HG03575 (cell line): ENCODE results near the gene TNNC1.

Experiments used
- ATAC-seq: cut with Tn5 transposase; IDR thresholded peaks from one replicate; pipeline ENCODE4 v1.9.1; 2021; ENCODE audit not compliant: unreplicated experiment, insufficient number of reproducible peaks, low FRiP score; ENCODE audit errors: extremely low read depth

The TNNC1 gene

DNA sequence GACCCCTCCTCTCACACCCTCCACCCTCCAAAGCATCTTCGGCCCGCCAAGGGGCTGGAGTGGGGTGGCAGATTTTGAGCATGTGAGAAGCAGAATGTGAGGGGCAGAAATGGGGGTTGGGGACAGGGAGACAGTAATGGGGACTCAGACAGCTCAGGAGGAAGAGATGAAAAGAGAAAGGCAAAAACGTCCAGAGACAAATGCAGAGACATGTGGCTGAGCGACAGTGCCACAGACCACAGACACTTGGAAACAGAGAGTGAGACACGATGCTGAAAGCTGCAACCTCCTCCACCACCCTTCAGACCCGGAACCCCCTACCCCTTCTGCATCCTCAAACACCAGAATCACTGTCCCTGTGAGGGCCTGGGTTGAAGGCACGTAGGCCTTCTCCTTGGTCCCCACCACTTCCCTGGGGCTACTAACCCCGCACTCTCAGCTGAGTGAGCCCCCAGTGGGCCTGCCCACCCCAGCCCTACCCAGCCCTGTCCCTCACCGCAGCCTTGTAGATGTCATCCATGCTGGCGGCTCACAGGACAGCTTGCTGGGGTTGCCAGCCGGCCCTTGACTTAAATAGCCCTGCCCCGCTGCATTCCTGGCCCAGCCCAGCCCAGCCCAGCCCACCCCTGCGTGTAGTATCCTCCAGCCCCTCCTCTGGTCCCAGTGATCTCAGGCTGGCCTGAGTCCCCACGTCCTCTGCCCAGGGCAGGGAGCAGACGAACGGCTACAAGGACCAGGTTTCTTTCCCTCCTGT lies at the start of gene TNNC1:
TSS of gene TNNC1 (minus strand) at position 546 of the 754 bp plus-strand sequence. CDS start at position 520, 26 bp downstream.
- ATAC-seq = no peak

DNA sequence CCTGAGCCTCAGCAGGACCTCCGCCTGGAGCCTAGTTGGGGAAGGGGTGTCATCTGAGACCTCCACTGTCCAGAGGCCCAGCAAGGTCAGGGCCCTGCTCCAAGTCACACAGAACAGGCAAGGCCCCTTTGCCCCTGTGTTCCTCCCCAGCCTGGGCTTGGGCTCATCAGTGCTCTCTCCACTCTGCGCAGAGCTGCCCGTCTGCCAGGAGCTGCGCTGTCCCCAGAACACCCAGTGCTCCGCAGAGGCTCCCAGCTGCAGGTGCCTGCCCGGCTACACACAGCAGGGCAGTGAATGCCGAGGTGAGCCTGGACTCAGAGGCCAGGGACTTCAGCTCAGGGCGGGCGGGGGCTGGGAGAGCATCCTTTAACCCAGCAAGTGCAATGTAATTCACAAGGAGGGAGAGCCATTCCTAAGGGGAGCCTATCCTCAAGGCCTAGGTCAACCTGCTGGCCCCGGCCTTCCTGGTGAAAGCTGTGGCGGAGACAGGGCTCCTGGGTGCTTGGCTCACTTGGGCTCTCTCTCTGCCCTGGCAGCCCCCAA lies 49.0 kb upstream of the TNNC1 start:
- no peak for ATAC-seq

DNA sequence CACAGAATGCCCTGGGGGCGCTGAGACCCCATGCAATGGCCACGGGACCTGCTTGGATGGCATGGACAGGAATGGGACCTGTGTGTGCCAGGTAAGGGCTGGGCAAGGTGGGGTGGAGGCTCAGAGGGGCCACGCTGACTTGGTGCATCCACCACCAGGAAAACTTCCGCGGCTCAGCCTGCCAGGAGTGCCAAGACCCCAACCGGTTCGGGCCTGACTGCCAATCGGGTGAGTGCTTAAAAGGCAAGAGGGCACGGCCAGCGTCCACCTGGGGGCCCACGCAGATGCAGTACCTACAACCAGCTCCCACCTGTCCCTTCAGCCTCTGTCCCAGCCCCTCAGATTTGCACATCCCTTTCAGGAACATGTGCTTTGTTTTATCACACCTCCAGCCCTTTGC lies 48.2 kb upstream of the TNNC1 start:
- ATAC-seq = no peak

DNA sequence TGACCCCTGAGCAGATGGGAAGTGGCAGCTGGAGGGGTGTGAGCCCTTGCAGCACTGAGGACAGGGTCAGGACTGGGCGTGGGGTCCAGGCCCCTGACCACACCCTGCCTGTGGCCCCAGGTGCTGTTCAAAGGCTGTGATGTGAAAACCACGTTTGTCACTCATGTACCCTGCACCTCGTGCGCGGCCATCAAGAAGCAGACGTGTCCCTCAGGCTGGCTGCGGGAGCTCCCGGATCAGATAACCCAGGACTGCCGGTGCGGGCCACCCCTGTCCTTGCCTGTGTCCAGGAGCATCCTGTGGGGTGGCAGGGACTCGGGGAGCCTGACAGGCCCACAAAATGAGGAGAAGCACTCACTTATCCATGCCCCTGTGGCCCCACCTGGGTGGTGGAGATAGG lies 47.2 kb upstream of the TNNC1 start:
- no peak for ATAC-seq

DNA sequence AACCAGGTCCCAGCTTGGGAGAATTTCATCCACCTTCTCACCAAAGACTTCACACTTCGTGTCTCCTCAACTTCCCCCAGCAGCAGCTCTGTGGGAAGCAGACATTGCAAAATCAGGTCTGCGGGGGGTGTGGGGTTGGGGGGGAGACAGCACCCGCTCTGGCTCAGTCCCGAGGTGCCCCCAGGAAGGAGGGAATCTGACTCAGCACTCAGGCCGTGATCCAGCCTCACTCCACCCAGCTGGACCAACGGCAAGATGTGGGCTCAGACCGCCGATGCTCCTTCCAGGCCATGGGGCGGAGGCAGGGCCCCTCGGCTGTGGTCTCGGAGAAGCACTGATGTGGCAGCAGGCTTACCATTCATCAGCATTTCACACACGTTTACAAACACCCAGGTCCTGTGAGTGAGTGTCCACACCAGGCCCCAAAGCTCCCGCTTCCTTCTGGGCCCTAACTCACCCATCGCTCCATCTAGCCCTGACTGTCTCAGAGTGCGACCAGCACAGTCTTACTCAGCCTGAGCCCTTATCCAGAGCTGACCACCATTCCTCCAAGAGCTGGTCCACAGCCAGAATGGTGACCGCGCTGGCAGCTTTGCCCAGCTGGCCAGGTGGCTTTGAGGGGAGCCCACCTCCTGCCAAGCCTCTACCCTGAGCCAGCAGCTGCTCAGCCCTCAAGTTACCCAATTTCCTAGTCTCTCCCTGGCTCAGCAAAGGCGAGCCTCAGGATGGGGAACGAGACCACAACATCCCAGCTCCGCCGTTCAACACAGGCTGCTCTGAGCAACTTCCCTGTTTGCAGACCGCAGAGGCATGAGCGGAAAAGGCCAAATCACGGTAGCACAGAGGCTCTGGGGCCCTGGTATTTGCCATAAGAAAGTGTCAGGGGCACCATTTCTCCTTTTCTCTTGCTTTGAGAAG lies 44.6 kb upstream of the TNNC1 start:
- ATAC-seq = no peak

DNA sequence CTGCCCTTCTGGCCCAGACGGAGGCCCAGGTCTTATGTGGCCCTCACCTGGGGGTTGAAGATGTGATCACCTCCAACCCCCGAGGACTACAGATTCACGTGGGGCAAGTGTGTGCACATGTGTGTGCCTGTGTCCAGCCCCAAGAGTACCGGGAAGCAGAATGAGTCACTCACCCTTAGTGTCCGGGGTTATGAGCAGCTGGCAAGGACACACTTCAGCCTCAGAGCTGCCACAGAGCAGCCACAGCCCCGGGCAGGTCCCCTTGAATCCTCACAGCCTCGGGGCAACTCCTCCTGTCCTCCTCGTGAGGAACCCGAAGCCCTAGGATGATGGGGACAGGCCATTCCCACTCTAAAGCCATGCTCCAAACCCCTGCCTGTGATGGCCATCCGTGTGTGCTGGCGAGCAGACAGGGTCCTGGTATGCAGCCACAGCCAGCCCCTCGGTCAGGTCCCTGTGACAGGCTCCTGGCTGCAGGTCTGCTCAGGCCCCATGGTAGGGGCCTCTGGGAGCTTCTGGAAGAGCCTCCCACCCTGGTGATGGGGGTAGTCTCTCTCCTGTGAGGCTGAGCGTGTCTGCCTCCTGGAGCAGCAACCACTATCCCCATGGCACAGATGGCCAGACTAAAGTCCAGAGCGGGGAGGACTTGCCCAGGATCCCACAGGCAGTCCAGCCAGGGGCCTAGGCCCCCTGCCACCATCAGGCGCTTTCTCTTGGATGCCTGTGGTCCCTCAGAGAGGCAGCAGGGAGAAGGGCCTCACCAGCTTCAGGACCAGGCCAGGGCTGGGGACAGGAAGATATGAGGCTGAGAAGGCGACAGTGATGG lies 42.1 kb upstream of the TNNC1 start:
- ATAC-seq = no peak

DNA sequence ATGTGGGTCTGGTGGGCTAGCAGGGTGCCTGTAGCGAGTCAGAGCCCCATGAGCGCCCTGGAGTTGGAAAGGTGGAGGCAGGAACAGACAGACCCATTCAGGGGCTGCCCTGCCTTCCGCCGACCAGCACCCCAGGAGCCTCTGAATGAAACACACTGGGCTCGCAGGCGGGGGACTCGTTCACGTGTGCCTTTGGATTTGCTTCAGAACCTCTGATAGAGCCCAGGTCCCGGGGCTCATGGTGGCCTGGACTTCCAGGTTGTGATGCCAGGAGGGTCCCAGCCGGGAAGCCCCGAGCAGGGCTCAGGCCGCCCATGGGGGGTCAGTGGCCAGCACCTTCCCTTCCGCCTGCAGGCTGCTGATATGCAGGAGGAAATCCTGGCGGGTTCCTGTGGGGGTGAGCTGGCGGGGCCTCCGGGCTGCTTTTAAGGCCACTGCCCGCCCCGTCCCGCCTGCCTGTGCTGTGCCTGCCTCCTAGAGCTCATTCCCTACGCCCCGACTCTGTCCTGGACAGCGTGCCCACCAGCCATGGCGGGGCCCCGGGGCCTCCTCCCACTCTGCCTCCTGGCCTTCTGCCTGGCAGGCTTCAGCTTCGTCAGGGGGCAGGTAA lies 41.1 kb upstream of the TNNC1 start, which contains the start of gene STAB1:
TSS of gene STAB1 (plus strand) at position 453 of the 610 bp plus-strand sequence. CDS start at position 529, 76 bp downstream.
- no peak for ATAC-seq

DNA sequence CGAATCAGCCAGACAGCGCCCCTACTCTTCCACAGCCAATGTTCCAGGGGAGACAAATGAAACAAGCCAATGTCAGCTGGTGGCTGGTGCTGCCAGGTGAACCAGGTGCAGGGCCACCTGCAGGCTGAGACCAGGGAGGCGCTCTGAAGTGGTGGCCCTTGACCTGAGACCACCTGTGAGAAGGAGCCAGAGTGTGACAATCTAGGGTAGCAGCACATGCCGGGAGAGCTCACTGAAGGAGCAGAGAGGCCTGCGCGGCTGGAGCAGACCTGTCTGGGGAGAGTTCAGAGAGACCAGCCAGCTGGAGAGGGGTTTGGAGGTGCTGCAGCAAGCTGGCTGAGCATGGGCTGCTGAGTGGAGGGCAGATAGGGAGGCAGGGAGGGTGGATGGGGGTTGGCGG lies 40.6 kb upstream of the TNNC1 start:
- no peak for ATAC-seq

DNA sequence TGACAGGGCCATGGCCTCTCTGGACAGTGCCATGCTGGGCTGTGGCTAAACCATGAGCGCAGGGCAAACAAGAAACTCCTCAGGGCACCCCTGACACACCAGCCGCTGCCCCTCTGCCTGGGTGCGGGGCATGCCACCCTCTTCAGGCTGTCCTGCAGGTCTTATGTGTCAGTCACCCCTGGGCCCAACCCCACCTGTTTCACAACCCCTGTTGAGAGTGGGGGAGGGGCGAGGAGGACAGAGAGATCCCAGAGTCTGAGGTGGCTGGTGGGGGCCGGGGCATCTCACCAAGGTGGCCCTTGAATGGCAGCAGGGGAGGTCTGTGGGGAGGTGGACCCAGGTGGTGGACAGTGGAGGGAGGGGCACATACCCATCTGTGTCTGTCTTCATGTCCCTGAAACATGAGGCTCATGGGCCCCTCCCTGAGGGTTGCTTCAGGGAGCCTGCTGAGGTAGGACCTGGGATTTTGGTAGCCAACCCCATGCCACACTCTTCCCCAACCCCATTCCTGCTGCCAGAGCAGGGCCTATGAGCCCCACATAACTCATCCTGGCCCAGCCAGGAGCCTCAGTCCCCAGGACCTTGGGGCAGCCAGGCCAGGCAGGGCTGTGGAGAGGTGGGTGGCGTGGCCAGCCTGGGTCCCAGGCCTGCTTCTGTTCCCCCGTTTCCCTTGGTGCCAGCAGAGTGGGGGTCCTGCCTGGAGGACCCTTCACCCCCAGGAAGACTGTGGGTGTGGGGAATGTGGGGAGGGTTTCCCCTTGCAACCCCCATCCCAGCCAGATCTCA lies 39.6 kb upstream of the TNNC1 start:
- ATAC-seq = no peak

DNA sequence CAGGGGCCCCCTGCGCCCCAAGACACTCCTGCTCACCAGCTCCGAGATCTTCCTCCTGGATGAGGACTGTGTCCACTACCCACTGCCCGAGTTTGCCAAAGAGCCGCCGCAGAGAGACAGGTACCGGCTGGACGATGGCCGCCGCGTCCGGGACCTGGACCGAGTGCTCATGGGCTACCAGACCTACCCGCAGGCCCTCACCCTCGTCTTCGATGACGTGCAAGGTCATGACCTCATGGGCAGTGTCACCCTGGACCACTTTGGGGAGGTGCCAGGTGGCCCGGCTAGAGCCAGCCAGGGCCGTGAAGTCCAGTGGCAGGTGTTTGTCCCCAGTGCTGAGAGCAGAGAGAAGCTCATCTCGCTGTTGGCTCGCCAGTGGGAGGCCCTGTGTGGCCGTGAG lies 38.2 kb upstream of the TNNC1 start:
- ATAC-seq = no peak

DNA sequence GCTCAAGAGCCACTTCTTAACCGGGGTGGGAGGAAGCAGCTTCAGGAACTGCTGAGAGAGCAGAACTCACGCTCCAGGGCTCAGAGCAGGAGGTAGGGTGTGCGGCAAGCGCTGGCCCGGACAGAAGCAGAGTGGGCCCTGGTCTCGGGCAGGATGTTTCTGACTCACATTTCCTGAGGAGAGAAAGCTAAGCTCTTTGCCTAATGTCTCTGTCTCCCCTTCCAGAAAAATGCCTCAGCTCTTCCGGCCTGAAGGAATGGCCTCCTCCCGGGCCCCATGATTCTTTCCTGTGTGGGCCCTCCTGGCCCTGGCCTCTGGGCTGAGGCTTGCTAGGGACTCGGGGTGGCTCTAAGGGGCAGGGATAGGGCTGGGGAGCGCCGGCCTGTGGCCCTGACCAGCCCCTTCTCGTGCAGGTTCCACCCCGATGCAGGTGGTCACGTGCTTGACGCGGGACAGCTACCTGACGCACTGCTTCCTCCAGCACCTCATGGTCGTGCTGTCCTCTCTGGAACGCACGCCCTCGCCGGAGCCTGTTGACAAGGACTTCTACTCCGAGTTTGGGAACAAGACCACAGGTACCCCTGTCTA lies 37.2 kb upstream of the TNNC1 start:
- no peak for ATAC-seq

DNA sequence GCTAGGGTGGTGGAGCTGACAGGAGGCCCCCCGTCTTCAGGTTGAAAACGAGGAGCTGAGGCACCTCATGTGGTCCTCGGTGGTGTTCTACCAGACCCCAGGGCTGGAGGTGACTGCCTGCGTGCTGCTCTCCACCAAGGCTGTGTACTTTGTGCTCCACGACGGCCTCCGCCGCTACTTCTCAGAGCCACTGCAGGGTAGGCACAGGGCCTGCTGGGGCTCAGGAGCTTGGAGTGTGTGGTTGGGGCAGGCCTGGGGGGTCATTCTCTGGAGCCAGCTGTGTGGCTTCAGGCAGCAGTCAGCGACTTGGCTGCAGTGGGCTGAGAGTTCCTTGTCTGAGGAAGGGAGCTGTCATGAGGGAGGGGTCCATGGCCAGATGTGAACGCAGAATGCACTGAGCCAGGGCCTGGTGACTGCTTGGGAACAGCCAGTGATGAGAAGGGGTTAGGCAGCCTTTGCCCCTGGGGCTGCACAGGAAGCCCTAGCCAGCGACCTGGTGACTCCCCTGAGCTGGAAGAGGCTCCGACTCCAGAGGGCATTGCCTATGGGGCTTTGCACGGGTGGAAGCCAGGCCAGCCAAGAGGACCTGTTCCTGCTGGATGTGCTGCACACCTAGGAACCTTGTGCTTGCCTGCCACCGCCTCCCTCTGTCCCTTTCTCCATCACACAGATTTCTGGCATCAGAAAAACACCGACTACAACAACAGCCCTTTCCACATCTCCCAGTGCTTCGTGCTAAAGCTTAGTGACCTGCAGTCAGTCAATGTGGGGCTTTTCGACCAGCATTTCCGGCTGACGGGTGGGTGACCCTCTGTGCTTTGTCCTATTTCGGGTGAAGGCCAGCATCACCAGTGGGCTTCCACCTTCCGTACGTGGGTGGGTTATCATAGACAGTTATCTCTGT lies 36.4 kb upstream of the TNNC1 start:
- ATAC-seq = no peak

DNA sequence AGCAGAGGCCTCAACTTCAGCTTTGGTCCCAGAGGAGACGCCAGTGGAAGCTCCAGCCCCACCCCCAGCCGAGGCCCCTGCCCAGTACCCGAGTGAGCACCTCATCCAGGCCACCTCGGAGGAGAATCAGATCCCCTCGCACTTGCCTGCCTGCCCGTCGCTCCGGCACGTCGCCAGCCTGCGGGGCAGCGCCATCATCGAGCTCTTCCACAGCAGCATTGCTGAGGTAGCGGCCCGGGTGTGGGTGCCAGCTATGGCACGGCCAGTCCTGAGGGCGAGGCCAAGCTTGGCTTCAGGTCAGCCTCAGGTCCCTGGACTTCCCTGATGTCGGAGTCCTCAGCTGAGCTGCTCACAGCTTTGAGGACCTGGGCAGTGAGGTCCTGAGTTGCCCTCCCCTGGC lies 35.6 kb upstream of the TNNC1 start:
- ATAC-seq = no peak

DNA sequence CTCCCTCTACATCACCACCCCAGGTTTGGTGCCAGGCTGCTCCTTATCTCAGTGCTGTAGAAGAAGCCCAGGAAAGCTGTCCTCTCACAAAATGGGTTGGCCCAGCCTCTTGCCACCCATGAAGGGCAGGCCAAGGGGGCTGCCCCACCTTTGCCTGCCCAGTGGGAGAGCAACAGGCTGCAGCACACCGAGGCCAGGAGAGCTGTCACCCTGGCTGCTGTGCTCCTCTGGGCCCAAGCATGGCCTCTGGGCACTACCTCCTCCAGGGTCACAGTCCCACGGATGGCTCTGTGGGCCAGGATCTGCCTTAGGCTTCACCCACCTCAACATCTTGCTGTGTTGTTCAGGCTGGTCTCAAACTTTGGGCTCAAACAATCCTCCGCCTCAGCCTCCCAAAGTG lies 34.9 kb upstream of the TNNC1 start:
- ATAC-seq = no peak

DNA sequence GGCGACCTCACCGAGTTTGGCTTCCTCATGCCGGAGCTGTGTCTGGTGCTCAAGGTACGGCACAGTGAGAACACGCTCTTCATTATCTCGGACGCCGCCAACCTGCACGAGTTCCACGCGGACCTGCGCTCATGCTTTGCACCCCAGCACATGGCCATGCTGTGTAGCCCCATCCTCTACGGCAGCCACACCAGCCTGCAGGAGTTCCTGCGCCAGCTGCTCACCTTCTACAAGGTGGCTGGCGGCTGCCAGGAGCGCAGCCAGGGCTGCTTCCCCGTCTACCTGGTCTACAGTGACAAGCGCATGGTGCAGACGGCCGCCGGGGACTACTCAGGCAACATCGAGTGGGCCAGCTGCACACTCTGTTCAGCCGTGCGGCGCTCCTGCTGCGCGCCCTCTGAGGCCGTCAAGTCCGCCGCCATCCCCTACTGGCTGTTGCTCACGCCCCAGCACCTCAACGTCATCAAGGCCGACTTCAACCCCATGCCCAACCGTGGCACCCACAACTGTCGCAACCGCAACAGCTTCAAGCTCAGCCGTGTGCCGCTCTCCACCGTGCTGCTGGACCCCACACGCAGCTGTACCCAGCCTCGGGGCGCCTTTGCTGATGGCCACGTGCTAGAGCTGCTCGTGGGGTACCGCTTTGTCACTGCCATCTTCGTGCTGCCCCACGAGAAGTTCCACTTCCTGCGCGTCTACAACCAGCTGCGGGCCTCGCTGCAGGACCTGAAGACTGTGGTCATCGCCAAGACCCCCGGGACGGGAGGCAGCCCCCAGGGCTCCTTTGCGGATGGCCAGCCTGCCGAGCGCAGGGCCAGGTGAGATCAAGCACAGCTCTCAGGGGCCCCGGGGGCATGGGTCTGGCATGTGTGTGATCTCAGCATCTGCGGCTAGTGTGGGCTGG lies 34.2 kb upstream of the TNNC1 start:
- ATAC-seq = no peak
